Trophoblast cell (in vitro differentiated cells and primary cell): ENCODE results near the gene KLHL30.

Experiments
- DNase-seq, 2 donors: peaks; one replicate each; pipeline ENCODE4 v3.0.0-alpha.2; 2016
- H2AFZ ChIP-seq: 2 replicates; pipeline ENCODE4 v1.6.1; 2013; ENCODE audit warnings: low read length, moderate library complexity, mild to moderate bottlenecking; ENCODE audit not compliant: insufficient read depth, poor library complexity
- H2AK5ac ChIP-seq: 2 replicates; pipeline ENCODE4 v1.6.1; 2013; ENCODE audit warnings: mild to moderate bottlenecking, low read length
- H2BK120ac ChIP-seq: 2 replicates; pipeline ENCODE4 v1.6.1; 2013; ENCODE audit warnings: low read length, mild to moderate bottlenecking, moderate library complexity; ENCODE audit not compliant: insufficient read depth, poor library complexity
- H2BK12ac ChIP-seq: 2 replicates; pipeline ENCODE4 v1.6.1; 2013; ENCODE audit warnings: mild to moderate bottlenecking, low read length, moderate library complexity
- H2BK5ac ChIP-seq: 2 replicates; pipeline ENCODE4 v1.6.1; 2013; ENCODE audit warnings: low read length, low read depth, moderate library complexity, mild to moderate bottlenecking; ENCODE audit not compliant: poor library complexity
- H3K14ac ChIP-seq: 2 replicates; pipeline ENCODE4 v1.6.1; 2013; ENCODE audit warnings: mild to moderate bottlenecking, low read length
- H3K18ac ChIP-seq: 2 replicates; pipeline ENCODE4 v1.6.1; 2013; ENCODE audit warnings: mild to moderate bottlenecking, low read length
- H3K23ac ChIP-seq: 2 replicates; pipeline ENCODE4 v1.6.1; 2013; ENCODE audit warnings: low read length
- H3K27ac ChIP-seq: 2 replicates; pipeline ENCODE4 v1.5.1; 2013; ENCODE audit warnings: low read depth, mild to moderate bottlenecking, inconsistent platforms, low read length, moderate library complexity
- H3K27me3 ChIP-seq: 2 replicates; pipeline ENCODE4 v1.6.1; 2013; ENCODE audit warnings: inconsistent platforms, mild to moderate bottlenecking, low read length, moderate library complexity; ENCODE audit not compliant: insufficient read depth
- H3K36me3 ChIP-seq, 2 experiments: 1 replicate in 1 of 2; 2 replicates in 1 of 2; pipeline ENCODE4 v1.6.1; 2013; ENCODE audit warnings: low read length in 2 of 2, mild to moderate bottlenecking in 2 of 2, moderate library complexity in 1 of 2; ENCODE audit not compliant: insufficient read depth in 2 of 2, control insufficient read depth in 1 of 2
- H3K4ac ChIP-seq: 2 replicates; pipeline ENCODE4 v1.6.1; 2013; ENCODE audit warnings: low read depth, mild to moderate bottlenecking, low read length, moderate library complexity
- H3K4me1 ChIP-seq, 2 experiments: 1 replicate in 1 of 2; 2 replicates in 1 of 2; pipeline ENCODE4 v1.6.1; 2013; ENCODE audit warnings: low read length in 2 of 2, mild to moderate bottlenecking in 2 of 2, moderate library complexity in 1 of 2; ENCODE audit not compliant: insufficient read depth in 2 of 2, control insufficient read depth in 1 of 2
- H3K4me2 ChIP-seq: 2 replicates; pipeline ENCODE4 v1.6.1; 2013; ENCODE audit warnings: inconsistent platforms, mild to moderate bottlenecking, low read length, moderate library complexity
- H3K4me3 ChIP-seq: 2 replicates; pipeline ENCODE4 v1.5.1; 2013; ENCODE audit warnings: mild to moderate bottlenecking, low read depth, low read length, inconsistent platforms
- H3K79me1 ChIP-seq: one replicate; pipeline ENCODE4 v1.6.1; 2013; ENCODE audit warnings: low read length
- H3K79me2 ChIP-seq: 2 replicates; pipeline ENCODE4 v1.6.1; 2013; ENCODE audit warnings: low read length, mild to moderate bottlenecking; ENCODE audit not compliant: control insufficient read depth, insufficient read depth, poor library complexity
- H3K9ac ChIP-seq: 2 replicates; pipeline ENCODE4 v1.6.1; 2013; ENCODE audit warnings: mild to moderate bottlenecking, low read length
- H3K9me3 ChIP-seq: 2 replicates; pipeline ENCODE4 v1.6.1; 2013; ENCODE audit warnings: low read depth, mild to moderate bottlenecking, control low read depth, inconsistent platforms, low read length; ENCODE audit not compliant: insufficient read depth
- H4K12ac ChIP-seq: 2 replicates; pipeline ENCODE4 v1.6.1; 2013; ENCODE audit warnings: low read depth, mild to moderate bottlenecking, low read length, moderate library complexity
- H4K8ac ChIP-seq: 2 replicates; pipeline ENCODE4 v1.6.1; 2013; ENCODE audit warnings: low read depth, mild to moderate bottlenecking, low read length, moderate library complexity
- H4K91ac ChIP-seq: one replicate; pipeline ENCODE4 v1.6.1; 2013; ENCODE audit warnings: low read depth, mild to moderate bottlenecking, low read length, moderate library complexity
- WGBS: extraction: QIAGEN DNeasy Blood & Tissue Kit; methylation state at CpG from one replicate; pipeline ENCODE4 v1.1.7; 2013; ENCODE audit warnings: missing lambda C conversion rate; ENCODE audit not compliant: insufficient read length, insufficient coverage; ENCODE audit errors: extremely low coverage; 5-methylcytosine and 5-hydroxymethylcytosine counted together

Gene KLHL30

DNA sequence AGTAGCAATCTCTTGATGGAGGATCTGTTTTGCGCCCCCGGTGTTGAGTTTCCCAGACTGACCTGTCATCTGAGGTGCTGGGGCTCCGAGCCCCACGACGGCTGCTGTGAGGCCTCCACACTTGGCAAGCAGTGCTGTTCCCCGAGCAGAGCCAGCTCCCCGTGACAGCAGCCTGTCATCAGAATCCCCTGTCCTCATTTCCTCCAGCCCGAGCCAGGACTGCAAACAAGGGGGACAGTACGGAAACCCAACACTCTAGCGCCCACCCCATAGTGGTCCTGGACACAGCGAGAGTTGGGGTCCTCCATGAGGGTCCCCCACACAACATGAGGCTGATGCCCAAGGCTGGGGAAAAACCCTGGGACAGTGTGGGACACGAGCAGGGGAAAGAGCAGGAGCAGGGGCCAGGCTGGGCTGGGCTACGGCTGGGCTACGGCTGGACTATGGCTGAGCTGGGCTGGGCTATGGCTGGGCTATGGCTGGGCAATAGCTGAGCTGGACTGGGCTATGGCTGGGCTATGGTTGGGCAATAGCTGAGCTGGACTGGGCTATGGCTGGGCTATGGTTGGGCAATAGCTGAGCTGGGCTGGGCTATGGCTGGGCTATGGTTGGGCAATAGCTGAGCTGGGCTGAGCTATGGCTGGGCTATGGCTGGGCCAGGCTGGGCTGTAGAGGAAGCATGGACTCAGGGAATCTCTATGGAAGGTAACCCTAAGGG, 1.5 kb upstream of the KLHL30 start:
- Histone ChIP-seq H3K4me2 (no peak overlapping the region), H2AFZ (no peak overlapping the region), H3K79me2 (no peaks in the 10 kb centered on the region), H3K23ac (no peak overlapping the region), H4K91ac (no peak overlapping the region), H2BK120ac (no peak overlapping the region), H2BK5ac (no peak overlapping the region), H3K18ac (no peak overlapping the region), H3K9ac (no peak overlapping the region), H3K79me1 (no peaks in the 10 kb centered on the region), H3K36me3 (no peaks in the 10 kb centered on the region), H3K27me3 (no peaks in the 10 kb centered on the region), H3K9me3 (peaks cover 1% of the 10 kb centered on the region), H4K12ac (no peak overlapping the region), H2AK5ac (no peak overlapping the region), H3K14ac (no peak overlapping the region), H3K4me1 (peaks cover 14% of the 10 kb centered on the region in 2 experiments), H3K27ac (no peak overlapping the region), H4K8ac (no peak overlapping the region), H3K4me3 (no peak overlapping the region), H2BK12ac (no peak overlapping the region), H3K4ac (no peak overlapping the region)
- WGBS, result no CpG with 5 or more reads among the region's 14 CpGs
- DNase-seq, result peak; percentile 76 to 77

DNA sequence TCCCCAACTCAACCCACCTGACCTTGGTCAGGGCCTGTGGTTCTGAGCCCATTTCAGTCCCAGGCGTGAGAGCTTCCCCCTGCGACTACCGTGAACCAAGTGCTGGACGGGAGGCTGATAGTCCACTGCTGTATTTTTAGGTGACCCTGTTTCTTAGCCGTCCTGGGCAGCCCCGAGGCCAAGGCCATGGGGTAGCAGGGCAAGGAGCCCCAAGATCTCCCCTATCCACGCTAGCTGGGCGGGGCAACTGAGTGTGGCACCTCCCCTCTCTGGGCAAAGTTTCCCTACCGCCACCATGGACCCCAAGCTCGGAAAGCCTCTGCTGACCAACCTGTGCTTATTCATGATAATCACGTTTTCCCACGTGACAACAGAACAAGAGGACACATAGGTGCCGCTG, 583 bp upstream of the KLHL30 start:
- no peaks in the 10 kb centered on the region for H3K79me2 ChIP-seq
- H3K23ac ChIP-seq, result no peak overlapping the region
- H3K9ac ChIP-seq, result no peak overlapping the region
- no peak overlapping the region for H3K4ac ChIP-seq
- no peak for DNase-seq
- H2AK5ac ChIP-seq, result no peak overlapping the region
- no peaks in the 10 kb centered on the region for H3K79me1 ChIP-seq
- no peak overlapping the region for H3K4me3 ChIP-seq
- no peaks in the 10 kb centered on the region for H3K36me3 ChIP-seq
- H2AFZ ChIP-seq, result no peak overlapping the region
- no peak overlapping the region for H2BK5ac ChIP-seq
- H4K12ac ChIP-seq, result no peak overlapping the region
- H3K4me1 ChIP-seq, result peaks cover 14% of the 10 kb centered on the region in 2 experiments
- H3K27me3 ChIP-seq, result no peaks in the 10 kb centered on the region
- H4K91ac ChIP-seq, result no peak overlapping the region
- H3K27ac ChIP-seq, result no peak overlapping the region
- H3K14ac ChIP-seq, result no peak overlapping the region
- H3K9me3 ChIP-seq, result no peaks in the 10 kb centered on the region
- no peak overlapping the region for H3K4me2 ChIP-seq
- no CpG with 5 or more reads among the region's 13 CpGs for WGBS
- no peak overlapping the region for H2BK12ac ChIP-seq
- no peak overlapping the region for H3K18ac ChIP-seq
- H2BK120ac ChIP-seq, result no peak overlapping the region
- no peak overlapping the region for H4K8ac ChIP-seq

GRCh38 chr2:238139196-238140039, 950 bp downstream of the KLHL30 start:
- Histone ChIP-seq H2BK120ac (no peak overlapping the region), H4K91ac (no peak overlapping the region), H3K9me3 (no peaks in the 10 kb centered on the region), H3K4me3 (no peak overlapping the region), H4K12ac (no peak overlapping the region), H3K79me2 (no peaks in the 10 kb centered on the region), H3K14ac (no peak overlapping the region), H2BK5ac (no peak overlapping the region), H3K27ac (no peak overlapping the region), H3K9ac (no peak overlapping the region), H3K18ac (no peak overlapping the region), H4K8ac (no peak overlapping the region), H2AFZ (no peak overlapping the region), H3K4me2 (no peak overlapping the region), H2BK12ac (no peak overlapping the region), H3K4me1 (peaks cover 14% of the 10 kb centered on the region in 2 experiments), H3K4ac (no peak overlapping the region), H3K79me1 (no peaks in the 10 kb centered on the region), H3K27me3 (no peaks in the 10 kb centered on the region), H2AK5ac (no peak overlapping the region), H3K36me3 (no peaks in the 10 kb centered on the region), H3K23ac (no peak overlapping the region)
- WGBS, result no CpG with 5 or more reads among the region's 56 CpGs
- DNase-seq, result peak; percentile 60 to 67

DNA sequence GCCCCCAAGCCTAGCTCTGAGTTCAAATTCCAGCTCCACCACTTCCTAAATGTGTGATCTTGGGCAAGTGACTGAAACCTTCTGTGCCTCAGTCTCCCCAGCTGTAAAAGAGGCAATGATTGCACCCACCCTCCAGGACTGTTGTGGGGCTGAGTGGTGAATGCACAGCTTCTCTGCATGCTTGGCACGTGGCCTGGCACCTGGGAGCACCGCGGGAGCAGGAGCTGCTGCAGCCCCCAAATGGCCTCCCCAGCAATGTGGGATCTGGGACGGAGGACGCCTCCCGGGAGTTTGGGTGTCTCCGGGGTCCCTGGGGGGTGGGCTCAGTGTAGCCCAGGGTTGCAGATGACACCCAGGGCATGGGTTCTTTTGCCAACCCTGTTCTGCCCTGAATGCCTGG, 1.6 kb downstream of the KLHL30 start:
- peaks cover 14% of the 10 kb centered on the region in 2 experiments for H3K4me1 ChIP-seq
- no peak overlapping the region for H3K27ac ChIP-seq
- H3K14ac ChIP-seq, result no peak overlapping the region
- no peak overlapping the region for H3K23ac ChIP-seq
- H2AK5ac ChIP-seq, result no peak overlapping the region
- no peak overlapping the region for H3K4me2 ChIP-seq
- no peak overlapping the region for H2BK5ac ChIP-seq
- no CpG with 5 or more reads among the region's 7 CpGs for WGBS
- H3K18ac ChIP-seq, result no peak overlapping the region
- no peak overlapping the region for H4K91ac ChIP-seq
- H3K4ac ChIP-seq, result no peak overlapping the region
- DNase-seq, result no peak
- no peaks in the 10 kb centered on the region for H3K79me2 ChIP-seq
- no peak overlapping the region for H2BK12ac ChIP-seq
- H3K27me3 ChIP-seq, result no peaks in the 10 kb centered on the region
- no peak overlapping the region for H4K12ac ChIP-seq
- H3K9ac ChIP-seq, result no peak overlapping the region
- no peaks in the 10 kb centered on the region for H3K36me3 ChIP-seq
- H3K9me3 ChIP-seq, result no peaks in the 10 kb centered on the region
- H3K79me1 ChIP-seq, result no peaks in the 10 kb centered on the region
- H2AFZ ChIP-seq, result no peak overlapping the region
- H4K8ac ChIP-seq, result no peak overlapping the region
- H3K4me3 ChIP-seq, result no peak overlapping the region
- no peak overlapping the region for H2BK120ac ChIP-seq
